ENCODE results near the gene WDR36.

- TF ChIP-seq CTCF (optimal IDR thresholded peaks at IDR 0.05 in 1 of 3, IDR thresholded peaks at IDR 0.05 in 1 of 3, conservative IDR thresholded peaks at IDR 0.05 in 1 of 3; ENCODE audit: extremely low read depth in 1 of 3, insufficient read depth in 2 of 3, low read length in 3 of 3) (no peak), EZH2 (IDR thresholded peaks at IDR 0.05; ENCODE audit: low read length) (no peak)
Measured at GRCh38 chr5:111173476-111173875, 81.3 kb downstream of the WDR36 start.

Data from keratinocyte (primary cell).